G401.6 (cell line): ENCODE measurements around the gene OR11G2.
"Not testable (repeated sequence)": the region's sequence is repeated elsewhere in the genome, so short reads cannot be mapped to it uniquely, and the experiment has no call there.

Experiments
- FAIRE-seq: peaks from 2 replicates; lab custom pipeline; 2012; peaks lifted over from hg19 to GRCh38; lab: Jason Lieb, UNC

OR11G2 gene

GRCh38 chr14:20228681-20229080, 38.0 kb downstream of the OR11G2 start, which contains the start of gene OR11H7:
Gene OR11H7 (plus strand): TSS chr14:20228981.
- FAIRE-seq, result peak; percentile 21

DNA sequence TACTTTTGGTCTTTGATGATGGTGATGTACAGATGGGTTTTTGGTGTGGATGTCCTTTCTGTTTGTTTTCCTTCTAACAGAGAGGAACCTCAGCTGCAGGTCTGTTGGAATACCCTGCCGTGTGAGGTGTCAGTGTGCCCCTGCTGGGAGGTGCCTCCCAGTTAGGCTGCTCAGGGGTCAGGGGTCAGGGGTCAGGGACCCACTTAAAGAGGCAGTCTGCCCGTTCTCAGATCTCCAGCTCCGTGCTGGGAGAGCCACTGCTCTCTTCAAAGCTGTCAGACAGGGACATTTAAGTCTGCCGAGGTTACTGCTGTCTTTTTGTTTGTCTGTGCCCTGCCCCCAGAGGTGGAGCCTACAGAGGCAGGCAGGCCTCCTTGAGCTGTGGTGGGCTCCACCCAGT, 44.7 kb downstream of the OR11G2 start:
- not testable (repeated sequence) for FAIRE-seq

DNA sequence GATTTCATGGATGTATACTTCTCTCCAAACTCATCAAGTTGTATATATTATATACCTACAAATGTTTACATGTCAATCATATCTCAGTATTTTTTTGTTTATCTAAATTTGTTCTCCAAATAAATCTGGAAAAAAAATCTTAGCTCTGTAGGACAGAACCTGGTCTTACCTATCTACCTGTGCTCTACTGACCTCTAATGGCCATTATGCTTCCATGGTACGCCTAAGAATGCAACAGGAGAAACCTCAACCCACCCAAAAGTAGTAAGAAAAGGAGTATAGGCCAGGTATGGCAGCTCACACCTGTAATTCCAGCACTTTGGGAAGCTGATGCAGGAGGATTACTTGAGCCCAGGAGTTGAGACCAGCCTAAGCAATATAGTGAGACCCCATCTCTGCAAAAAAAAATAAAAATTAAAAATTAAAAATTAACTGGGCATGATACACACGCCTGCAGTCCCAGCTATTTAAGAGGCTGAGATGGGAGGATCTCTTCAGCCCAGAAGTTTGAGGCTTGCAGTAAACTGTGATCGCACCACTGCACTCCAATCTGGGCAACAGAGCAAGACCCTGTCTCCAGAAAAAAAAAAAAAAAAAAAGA, 57.0 kb downstream of the OR11G2 start:
- FAIRE-seq, result peak; percentile 78
